Suprapubic skin (tissue), 4 donors: ENCODE data around the gene MSGN1. TPM values are rescaled to one million over a fixed set of nuclear protein-coding genes. Genes with fewer than 3 reads are reported as not detected.

Experiments
- DNase-seq, 2 donors: peaks; one replicate each; pipeline ENCODE4 v3.0.0-alpha.2; 2019; ENCODE audit warnings: low spot score in 2 of 2
- H3K27ac ChIP-seq: fragments of 200-600 bp; sonication (generic); one replicate; pipeline ENCODE4 v1.5.1; 2019
- H3K27me3 ChIP-seq: fragments of 200-600 bp; sonication (generic); one replicate; pipeline ENCODE4 v1.5.1; 2019
- H3K36me3 ChIP-seq: fragments of 200-600 bp; sonication (generic); one replicate; pipeline ENCODE4 v1.5.1; 2019
- H3K4me1 ChIP-seq: fragments of 200-600 bp; sonication (generic); one replicate; pipeline ENCODE4 v1.5.1; 2019
- H3K4me3 ChIP-seq: fragments of 200-600 bp; sonication (generic); one replicate; pipeline ENCODE4 v1.5.1; 2019; ENCODE audit warnings: mild to moderate bottlenecking
- H3K9me3 ChIP-seq: fragments of 200-600 bp; sonication (generic); one replicate; pipeline ENCODE4 v1.5.1; 2019
- CTCF ChIP-seq, 2 donors: fragments of 200-600 bp in 1 of 2; fragments of 450-650 bp in 1 of 2; sonication (generic) in 1 of 2; IDR thresholded peaks; one replicate each; pipeline ENCODE4 v1.5.1; 2016 to 2019; ENCODE audit warnings: antibody characterized with exemption in 2 of 2, mild to moderate bottlenecking in 1 of 2, moderate library complexity in 1 of 2
- EP300 ChIP-seq: sonication (generic); formaldehyde crosslinking; IDR thresholded peaks from one replicate; pipeline ENCODE4 v1.6.1; 2017; ENCODE audit warnings: antibody characterized with exemption
- POLR2A ChIP-seq, 2 donors: fragments of 450-650 bp; IDR thresholded peaks; one replicate each; pipeline ENCODE4 v1.6.1; 2017; ENCODE audit warnings: antibody characterized with exemption in 2 of 2, mild to moderate bottlenecking in 2 of 2, moderate library complexity in 2 of 2
- POLR2AphosphoS5 ChIP-seq, 3 donors: sonication (generic); formaldehyde crosslinking; IDR thresholded peaks; one replicate each; pipeline ENCODE4 v1.6.1; 2017; ENCODE audit warnings: antibody characterized with exemption in 3 of 3
- WGBS: methylation state at CpG from one replicate; pipeline ENCODE4 v1.1.5; 2018; 5-methylcytosine and 5-hydroxymethylcytosine counted together
- total RNA-seq, 4 donors: library from RNA; depleted of rRNA; stranded (reverse); fragments of >200 nt; gene quantifications; one replicate each; pipeline ENCODE4 v1.1.0, GENCODE V29; 2016

The MSGN1 gene
- total RNA-seq, 4 donors from 2014 or later: not detected

DNA sequence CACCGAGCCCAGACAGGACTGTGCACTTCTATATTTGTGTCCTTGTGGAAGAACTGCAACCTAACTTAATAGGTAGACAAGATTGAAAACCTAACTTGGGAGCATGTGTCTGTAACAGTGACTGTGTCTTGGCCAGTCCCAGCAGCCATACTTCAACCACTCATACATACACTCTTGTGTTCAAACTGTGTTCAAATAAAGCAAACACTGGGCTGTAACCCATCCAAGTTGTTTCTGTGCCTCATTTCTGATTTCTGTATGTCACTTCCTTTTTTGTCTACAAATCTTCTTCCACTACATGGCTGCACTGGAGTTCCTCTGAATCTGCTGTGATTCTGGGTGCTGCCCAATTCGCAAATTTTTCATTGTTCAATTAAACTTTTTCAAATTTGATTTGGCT, 31.0 kb downstream of the MSGN1 start:
- Histone ChIP-seq H3K9me3 (no peaks in the 10 kb centered on the region), H3K36me3 (no peaks in the 10 kb centered on the region), H3K4me3 (no peak overlapping the region), H3K27ac (no peak overlapping the region), H3K4me1 (no peaks in the 10 kb centered on the region), H3K27me3 (no peaks in the 10 kb centered on the region)
- no peak for DNase-seq
- TF ChIP-seq POLR2AphosphoS5 (IDR thresholded peaks at IDR 0.05): no peak
- TF ChIP-seq EP300: no peak
- no peak for TF ChIP-seq CTCF (IDR thresholded peaks at IDR 0.05)
- no peak for TF ChIP-seq POLR2A (IDR thresholded peaks at IDR 0.05)
- WGBS: 91% methylated on average over 2 of the region's 2 CpGs

DNA sequence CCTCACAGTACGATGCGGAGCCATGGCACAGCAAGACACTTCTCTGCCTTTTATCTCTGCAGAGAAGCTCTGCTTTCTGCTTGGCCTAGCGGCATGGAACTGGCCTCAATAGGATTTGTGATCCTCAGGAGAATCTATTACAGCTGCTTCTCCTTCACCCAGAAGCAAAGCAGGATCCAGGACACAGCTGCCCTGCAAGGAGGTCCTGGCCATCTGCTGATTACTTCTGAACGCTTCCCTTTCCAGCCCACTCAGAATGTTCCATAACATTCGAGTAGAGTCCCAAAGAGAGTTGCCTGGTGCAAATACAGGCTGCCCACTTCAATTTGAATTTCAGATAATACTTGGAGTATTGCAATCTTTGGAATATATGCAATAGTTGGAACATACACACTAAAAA, 33.0 kb downstream of the MSGN1 start:
- WGBS: 89% methylated on average over 5 of the region's 5 CpGs
- Histone ChIP-seq H3K36me3 (no peaks in the 10 kb centered on the region), H3K4me1 (no peaks in the 10 kb centered on the region), H3K27me3 (no peaks in the 10 kb centered on the region), H3K27ac (no peak overlapping the region), H3K9me3 (no peaks in the 10 kb centered on the region), H3K4me3 (no peak overlapping the region)
- TF ChIP-seq CTCF (IDR thresholded peaks at IDR 0.05): no peak
- TF ChIP-seq POLR2AphosphoS5 (IDR thresholded peaks at IDR 0.05): no peak
- TF ChIP-seq POLR2A (IDR thresholded peaks at IDR 0.05): no peak
- DNase-seq: no peak

DNA sequence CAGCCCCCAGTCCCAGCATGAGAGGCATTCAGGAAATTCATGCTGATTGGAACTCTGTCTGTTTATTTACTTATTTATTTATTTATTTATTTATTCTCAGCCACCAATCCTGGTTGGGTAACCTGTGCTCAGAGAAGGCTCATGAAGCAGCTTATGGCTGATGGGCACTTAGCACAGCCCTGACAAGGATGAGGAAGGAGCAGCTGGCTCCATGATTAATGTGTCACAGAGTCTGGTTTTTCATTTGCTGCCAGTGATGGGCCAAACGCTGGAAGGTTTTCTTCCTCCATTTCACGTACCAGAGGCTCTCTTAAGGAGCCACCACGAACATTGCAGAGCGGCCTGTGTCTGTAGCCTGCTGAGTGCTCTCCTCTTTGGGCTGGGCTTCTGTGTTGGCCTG, 33.9 kb downstream of the MSGN1 start:
- 87% methylated on average over 3 of the region's 4 CpGs for WGBS
- H3K36me3 ChIP-seq: no peaks in the 10 kb centered on the region
- DNase-seq: no peak
- no peak overlapping the region for H3K27ac ChIP-seq
- H3K27me3 ChIP-seq: no peaks in the 10 kb centered on the region
- H3K9me3 ChIP-seq: no peaks in the 10 kb centered on the region
- TF ChIP-seq POLR2AphosphoS5 (IDR thresholded peaks at IDR 0.05): no peak
- no peak for TF ChIP-seq EP300
- TF ChIP-seq CTCF (IDR thresholded peaks at IDR 0.05): no peak
- TF ChIP-seq POLR2A (IDR thresholded peaks at IDR 0.05): no peak
- no peak overlapping the region for H3K4me3 ChIP-seq
- no peaks in the 10 kb centered on the region for H3K4me1 ChIP-seq

DNA sequence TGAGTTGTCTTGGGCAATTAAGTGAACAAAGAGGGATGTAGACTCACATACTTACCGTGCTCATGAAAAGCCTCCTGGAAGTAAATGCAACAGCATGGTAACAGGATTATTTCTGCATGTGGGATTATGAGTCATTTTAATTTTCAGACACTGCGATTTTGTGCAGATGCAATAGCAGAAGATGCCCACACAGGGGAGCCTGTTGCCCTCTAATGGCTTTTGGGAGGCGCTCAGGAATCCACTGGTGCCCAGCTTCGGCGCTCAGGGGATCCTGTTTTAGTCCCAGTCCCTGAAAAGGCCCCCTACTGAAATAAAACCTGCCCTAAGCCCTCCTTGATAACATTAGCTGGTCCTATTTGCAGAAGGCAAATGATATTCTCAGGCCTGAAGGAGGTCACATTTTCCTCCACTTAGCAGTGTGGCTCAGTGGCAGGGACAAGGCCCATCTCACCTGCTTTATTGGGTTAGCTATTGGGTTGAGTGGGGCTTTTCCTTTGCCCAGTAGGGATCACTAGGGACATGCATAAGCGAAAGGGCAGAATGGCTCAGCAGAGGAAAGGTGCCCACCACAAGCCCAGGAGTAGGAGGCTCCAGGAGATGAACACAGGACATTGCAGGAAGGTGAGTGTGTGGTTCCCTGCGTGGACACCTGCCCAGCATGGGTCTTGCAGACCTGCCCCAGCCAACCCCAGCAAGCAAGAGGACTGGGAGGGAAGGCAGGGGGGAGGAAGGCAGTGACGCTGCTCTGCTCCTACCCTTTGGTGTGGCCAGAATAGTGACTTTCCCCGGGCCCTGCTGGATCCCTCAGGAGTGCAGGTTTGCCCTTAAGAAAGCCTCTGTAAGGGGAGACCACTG, 35.7 kb downstream of the MSGN1 start:
- Histone ChIP-seq H3K27ac (no peak overlapping the region), H3K4me3 (no peak overlapping the region), H3K4me1 (no peaks in the 10 kb centered on the region), H3K9me3 (no peaks in the 10 kb centered on the region), H3K36me3 (no peaks in the 10 kb centered on the region), H3K27me3 (no peaks in the 10 kb centered on the region)
- DNase-seq: no peak
- TF ChIP-seq POLR2AphosphoS5 (IDR thresholded peaks at IDR 0.05) (no peak), CTCF (IDR thresholded peaks at IDR 0.05) (peak; percentile 74 to 83), POLR2A (IDR thresholded peaks at IDR 0.05) (no peak), EP300 (no peak)
- 36% methylated on average over 8 of the region's 9 CpGs for WGBS

GRCh38 chr2:17853799-17854198, 37.5 kb downstream of the MSGN1 start:
- no peak for DNase-seq
- WGBS: 75% methylated on average over 4 of the region's 4 CpGs
- no peaks in the 10 kb centered on the region for H3K27me3 ChIP-seq

More at GRCh38 chr2:17853799-17854198, 37.5 kb downstream of the MSGN1 start:
- Histone ChIP-seq H3K27ac (no peak overlapping the region), H3K9me3 (no peaks in the 10 kb centered on the region), H3K4me3 (no peak overlapping the region), H3K4me1 (no peaks in the 10 kb centered on the region), H3K36me3 (no peaks in the 10 kb centered on the region)
- TF ChIP-seq CTCF (IDR thresholded peaks at IDR 0.05): no peak
